ENCODE results near the gene IFNL4. TPM values are rescaled to one million over a fixed set of nuclear protein-coding genes. Genes with fewer than 3 reads are reported as not detected.

IFNL4 gene
- total and polyA plus RNA-seq, 2 of the 4 experiments (the other 2 are of a cell fraction), result not detected

- Histone ChIP-seq H3K79me1 (ENCODE audit: low read depth in 1 of 2, low read length in 2 of 2) (no peaks in the 10 kb centered on the region), H3K4me2 (ENCODE audit: low read depth, low read length) (no peak overlapping the region), H3K9ac (ENCODE audit: low read depth, low read length) (no peak overlapping the region), H3K27me3 (ENCODE audit: control insufficient read depth, insufficient read depth, low read length) (peaks cover 39% of the 10 kb centered on the region), H3K9me1 (ENCODE audit: insufficient read depth, low read length) (no peaks in the 10 kb centered on the region), H3K18ac (ENCODE audit: low read depth, low read length) (no peak overlapping the region), H3K14ac (replicated peaks; ENCODE audit: low read depth, low read length) (no peak overlapping the region), H3K4ac (ENCODE audit: low read depth, low read length) (no peak overlapping the region), H2BK5ac (ENCODE audit: low read depth, low read length, poor library complexity, severe bottlenecking) (no peak overlapping the region), H3K23ac (ENCODE audit: low read depth, low read length) (no peak overlapping the region), H3K56ac (ENCODE audit: extremely low read depth, insufficient read depth, low read length) (no peak overlapping the region), H2AK9ac (replicated peaks; ENCODE audit: low read depth, low read length, poor library complexity) (no peak overlapping the region), H3K27ac (ENCODE audit: insufficient read depth, low read length) (no peak overlapping the region), H3K4me1 (ENCODE audit: control insufficient read depth, insufficient read depth, low read length) (no peaks in the 10 kb centered on the region), H2AK5ac (ENCODE audit: low read depth, low read length) (no peak overlapping the region), H2BK120ac (ENCODE audit: low read depth, low read length) (no peak overlapping the region), H2BK15ac (ENCODE audit: low read depth, low read length) (no peak overlapping the region), H2BK20ac (ENCODE audit: low read depth, low read length) (no peak overlapping the region), H4K8ac (ENCODE audit: low read depth in 2 of 2, low read length in 2 of 2) (no peak overlapping the region), H4K91ac (ENCODE audit: insufficient read depth, low read depth, low read length) (no peak overlapping the region), H2AFZ (replicated peaks; ENCODE audit: low read length, poor library complexity) (no peak overlapping the region), H4K20me1 (ENCODE audit: insufficient read depth, low read length) (no peaks in the 10 kb centered on the region), H3K36me3 (ENCODE audit: control insufficient read depth, insufficient read depth, low read length) (no peaks in the 10 kb centered on the region), H3K4me3 (ENCODE audit: insufficient read depth, low read depth, low read length) (no peak overlapping the region), H4K5ac (ENCODE audit: low read depth, low read length) (no peak overlapping the region), H3K9me3 (ENCODE audit: control insufficient read depth, insufficient read depth, low read length) (no peaks in the 10 kb centered on the region)
- ChIA-PET POLR2A (ENCODE audit: unreplicated experiment) (no interaction called here), CTCF (interaction anchor here (0.5 kb wide), 1 partner anchor 140 kb away, joined by 3 read pairs; no protein-coding TSS in a partner anchor)
- no CpG with 5 or more reads among the region's 6 CpGs for WGBS, 2 experiments (ENCODE audit: extremely low coverage in 2 of 2, insufficient read length in 1 of 2)
- dilution Hi-C loops (cut with HindIII; ENCODE audit: low sequenced_read_pairs, unreplicated experiment) (no loop called here), intact Hi-C loops (cut with micrococcal nuclease) (no loop called here), in situ Hi-C loops (cut with MboI; ENCODE audit: low sequenced_read_pairs) (loop anchor here (25.0 kb wide), 1 partner anchor 745 kb away; no protein-coding TSS in a partner anchor)
- BruUV-seq (replicated peaks), result no TSS peak
- TF ChIP-seq CEBPB (IDR thresholded peaks at IDR 0.05; ENCODE audit: low read depth, low read length) (no peak), MAZ (IDR thresholded peaks at IDR 0.05; ENCODE audit: borderline replicate concordance, low read depth, low read length) (no peak), RCOR1 (IDR thresholded peaks at IDR 0.05; ENCODE audit: insufficient replicate concordance, low read length) (no peak), CHD1 (IDR thresholded peaks at IDR 0.05; ENCODE audit: low read depth, low read length) (no peak), MAFK (IDR thresholded peaks at IDR 0.05; ENCODE audit: low read depth, low read length) (no peak), MXI1 (IDR thresholded peaks at IDR 0.05; ENCODE audit: borderline replicate concordance, low read depth, low read length) (no peak), POLR2A (IDR thresholded peaks at IDR 0.05; ENCODE audit: low read depth, low read length) (no peak), ELK1 (IDR thresholded peaks at IDR 0.05; ENCODE audit: borderline replicate concordance, low read depth, low read length) (no peak), USF2 (IDR thresholded peaks at IDR 0.05; ENCODE audit: low read depth, low read length) (no peak), FOS (IDR thresholded peaks at IDR 0.05; ENCODE audit: low read depth, low read length) (no peak)
- no peak for DNase-seq
- no peak for ATAC-seq (ENCODE audit: low read depth)
These were observed 41.3 kb downstream of the IFNL4 start for GRCh38 chr19:39207293-39207836.

Measured in IMR-90 (cell line).